Right lobe of liver (tissue), 6 donors: ENCODE data around the gene STRADA. TPM values are rescaled to one million over a fixed set of nuclear protein-coding genes. Genes with fewer than 3 reads are reported as not detected.

Experiments used
- ATAC-seq, 4 donors: fragments of 200-7000 bp; cut with Tn5 transposase; one replicate each; pipeline ENCODE4 v1.9.1; 2020; ENCODE audit warnings: mild to moderate bottlenecking in 4 of 4, moderate library complexity in 4 of 4
- DNase-seq, 3 donors: peaks; one replicate each; pipeline ENCODE4 v3.0.0-alpha.2; 2020
- H3K27ac ChIP-seq, 3 donors: fragments of 200-600 bp; one replicate each; pipeline ENCODE4 v1.8.0; 2022
- H3K27me3 ChIP-seq, 2 donors: fragments of 200-600 bp; one replicate each; pipeline ENCODE4 v1.8.0; 2022
- H3K36me3 ChIP-seq, 4 donors: fragments of 200-600 bp; sonication (generic) in 1 of 4; one replicate each; pipeline versions ENCODE4 v1.5.1 to v1.8.0; 2017 to 2022; ENCODE audit warnings: control low read depth in 1 of 4
- H3K4me1 ChIP-seq, 4 donors: fragments of 200-600 bp; sonication (generic) in 1 of 4; one replicate each; pipeline versions ENCODE4 v1.5.1 to v1.8.0; 2017 to 2022; ENCODE audit warnings: control low read depth in 1 of 4
- H3K4me3 ChIP-seq, 3 donors: fragments of 200-600 bp; one replicate each; pipeline ENCODE4 v1.8.0; 2022
- H3K9me3 ChIP-seq, 4 donors: fragments of 200-600 bp; sonication (generic) in 1 of 4; one replicate each; pipeline versions ENCODE4 v1.5.1 to v1.8.0; 2017 to 2022; ENCODE audit warnings: control low read depth in 1 of 4
- POLR2A ChIP-seq: fragments of 450-650 bp; IDR thresholded peaks from one replicate; pipeline ENCODE4 v1.6.1; 2017; ENCODE audit warnings: antibody characterized with exemption, mild to moderate bottlenecking
- WGBS: methylation state at CpG from one replicate; pipeline ENCODE4 v1.1.6; 2018; ENCODE audit warnings: low coverage, low lambda C conversion rate; ENCODE audit not compliant: insufficient coverage; ENCODE audit errors: missing lambda C conversion rate; 5-methylcytosine and 5-hydroxymethylcytosine counted together
- intact Hi-C, 2 donors: fragments of 100-400 bp; cut with DNase I; formaldehyde crosslinking; loops; one replicate each; pipeline versions ENCODE4 v1.11.2 to v1.14.1; 2022
- total RNA-seq, 6 experiments: library from RNA; depleted of rRNA in 2 of 6; stranded (reverse); fragments of >200 nt in 2 of 6; fragmentation: NEBNext Ultra II Directional in 3 of 6; extraction: Animal tissue kit (Norgen Biotek cat#: 25700) in 3 of 6; gene quantifications; one replicate each; pipeline versions ENCODE4 v1.1.0 to v1.2.4, GENCODE V29; 2016 to 2023
- TF ChIP-seq, protein P1 (sequence below), 4 donors: fragments of 200-600 bp in 3 of 4; fragments of 450-650 bp in 1 of 4; IDR thresholded peaks; one replicate each; pipeline versions ENCODE4 v1.5.1 to v1.8.0; 2016 to 2022; ENCODE audit warnings: antibody characterized with exemption in 4 of 4, mild to moderate bottlenecking in 2 of 4
- donor health status: DM: no; HTN: yes; CAD: no.
- donor health status: DM: no; HTN: no; CAD: no.
- donor health status: DM: no; HTN: no; CAD: no.
- donor health status: DM: no; HTN: yes; CAD: no.
- donor health status: DM: no; HTN: yes; CAD: no.

STRADA gene
- total RNA-seq, 6 experiments from 2014 or later: 8.4 to 15.1 (median 13.0) TPM

DNA sequence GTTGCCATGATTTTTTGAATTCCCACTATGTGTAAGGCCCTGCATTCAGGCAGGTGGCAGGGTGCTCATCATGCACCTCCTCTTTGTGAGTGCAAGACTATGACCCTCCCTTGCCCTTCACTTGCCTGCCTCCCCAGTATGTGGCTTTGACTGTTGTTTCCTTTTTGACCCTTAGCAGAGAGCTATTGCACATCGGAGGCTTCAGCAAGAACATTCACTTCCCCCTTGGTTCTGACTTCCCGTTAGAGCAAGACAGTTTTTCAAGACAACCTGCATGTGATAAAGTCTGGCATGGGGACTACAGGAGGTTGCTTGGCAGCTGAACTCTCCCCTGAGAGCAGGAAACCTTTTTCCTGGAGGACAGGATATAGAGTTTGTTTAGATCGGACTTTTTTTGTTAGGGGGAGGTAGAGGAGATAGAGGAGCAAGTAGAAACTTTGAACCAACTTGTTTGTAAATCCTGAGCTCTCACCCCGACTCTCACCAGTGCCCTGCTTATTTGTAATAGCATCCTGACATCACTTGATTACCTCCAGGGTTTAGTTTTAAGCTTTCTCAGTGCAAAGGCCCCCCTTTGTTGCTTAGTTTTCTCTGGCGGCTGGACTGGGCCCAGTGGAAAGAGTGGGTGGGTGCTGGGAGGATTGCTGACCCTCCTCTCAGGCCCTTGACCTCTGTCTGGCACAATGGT, 75.9 kb downstream of the STRADA start:
- Histone ChIP-seq H3K36me3 (peaks cover 0 to 41% (median 4%) of the 10 kb centered on the region in 4 donors), H3K4me3 (no peak overlapping the region), H3K9me3 (no peaks in the 10 kb centered on the region), H3K27ac (peak overlapping the region in 2 of 3 donors; percentile 5 to 29), H3K27me3 (no peaks in the 10 kb centered on the region), H3K4me1 (no peaks in the 10 kb centered on the region)
- TF ChIP-seq, protein P1, sequence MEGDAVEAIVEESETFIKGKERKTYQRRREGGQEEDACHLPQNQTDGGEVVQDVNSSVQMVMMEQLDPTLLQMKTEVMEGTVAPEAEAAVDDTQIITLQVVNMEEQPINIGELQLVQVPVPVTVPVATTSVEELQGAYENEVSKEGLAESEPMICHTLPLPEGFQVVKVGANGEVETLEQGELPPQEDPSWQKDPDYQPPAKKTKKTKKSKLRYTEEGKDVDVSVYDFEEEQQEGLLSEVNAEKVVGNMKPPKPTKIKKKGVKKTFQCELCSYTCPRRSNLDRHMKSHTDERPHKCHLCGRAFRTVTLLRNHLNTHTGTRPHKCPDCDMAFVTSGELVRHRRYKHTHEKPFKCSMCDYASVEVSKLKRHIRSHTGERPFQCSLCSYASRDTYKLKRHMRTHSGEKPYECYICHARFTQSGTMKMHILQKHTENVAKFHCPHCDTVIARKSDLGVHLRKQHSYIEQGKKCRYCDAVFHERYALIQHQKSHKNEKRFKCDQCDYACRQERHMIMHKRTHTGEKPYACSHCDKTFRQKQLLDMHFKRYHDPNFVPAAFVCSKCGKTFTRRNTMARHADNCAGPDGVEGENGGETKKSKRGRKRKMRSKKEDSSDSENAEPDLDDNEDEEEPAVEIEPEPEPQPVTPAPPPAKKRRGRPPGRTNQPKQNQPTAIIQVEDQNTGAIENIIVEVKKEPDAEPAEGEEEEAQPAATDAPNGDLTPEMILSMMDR (IDR thresholded peaks at IDR 0.05): no peak
- TF ChIP-seq POLR2A: no peak
- WGBS: 38% methylated on average over 5 of the region's 5 CpGs
- ATAC-seq (peak; percentile 66 to 89 (median 85)), DNase-seq (no peak)
- intact Hi-C loops: no loop called here

DNA sequence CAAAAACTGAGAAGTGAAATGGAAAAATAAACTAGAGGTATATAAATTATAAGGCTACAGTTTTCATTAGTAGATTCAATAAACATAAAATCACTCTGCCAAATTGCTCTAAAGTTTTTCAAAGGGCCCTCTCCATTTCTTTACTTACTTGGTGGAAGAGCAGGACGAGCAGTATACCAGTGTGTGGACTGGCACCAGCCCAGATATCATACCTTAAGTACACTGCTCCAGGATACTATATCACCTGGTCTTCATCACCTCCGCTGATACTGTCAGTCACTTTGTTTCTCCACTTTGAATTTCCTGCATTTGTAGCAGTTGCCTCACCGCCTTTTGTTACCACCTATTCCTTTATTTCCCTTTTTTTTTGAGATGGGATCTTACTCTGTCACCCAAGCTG, 81.7 kb downstream of the STRADA start:
- ATAC-seq (no peak), DNase-seq (no peak)
- no peak for TF ChIP-seq POLR2A
- TF ChIP-seq, protein P1 (IDR thresholded peaks at IDR 0.05): no peak
- Histone ChIP-seq H3K9me3 (no peaks in the 10 kb centered on the region), H3K4me1 (no peaks in the 10 kb centered on the region), H3K4me3 (no peak overlapping the region), H3K27me3 (no peaks in the 10 kb centered on the region), H3K36me3 (peaks cover 0 to 37% (median 4%) of the 10 kb centered on the region in 4 donors), H3K27ac (no peak overlapping the region)
- intact Hi-C loops: no loop called here
- WGBS: 89% methylated on average over 3 of the region's 3 CpGs

DNA sequence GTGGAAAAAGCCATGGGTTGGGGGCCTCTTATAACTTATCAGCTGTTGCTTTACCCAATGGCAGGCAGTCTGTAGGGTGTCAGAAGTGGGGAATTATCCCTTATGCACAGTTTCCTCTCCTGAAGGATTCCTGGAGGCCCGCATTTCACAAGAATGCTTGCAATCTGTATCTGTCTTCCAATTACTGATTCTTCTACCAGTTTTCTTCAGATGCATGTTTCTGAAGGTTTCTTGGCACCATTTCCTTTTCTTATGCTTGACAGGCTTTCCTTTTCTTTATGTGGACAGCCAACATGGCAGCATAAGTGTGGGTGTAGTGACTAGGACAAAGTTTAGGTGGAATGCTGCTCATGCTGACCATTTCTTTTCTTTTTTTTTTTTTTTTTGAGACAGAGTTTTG, 83.2 kb downstream of the STRADA start:
- H3K27me3 ChIP-seq: no peaks in the 10 kb centered on the region
- no peak overlapping the region for H3K27ac ChIP-seq
- H3K9me3 ChIP-seq: no peaks in the 10 kb centered on the region
- intact Hi-C loops: no loop called here
- no peak for TF ChIP-seq POLR2A
- TF ChIP-seq, protein P1 (IDR thresholded peaks at IDR 0.05): no peak
- 100% methylated on average over 1 of the region's 1 CpG for WGBS
- ATAC-seq (no peak), DNase-seq (no peak)
- peaks cover 0 to 48% (median 5%) of the 10 kb centered on the region in 4 donors for H3K36me3 ChIP-seq
- no peaks in the 10 kb centered on the region for H3K4me1 ChIP-seq
- no peak overlapping the region for H3K4me3 ChIP-seq

DNA sequence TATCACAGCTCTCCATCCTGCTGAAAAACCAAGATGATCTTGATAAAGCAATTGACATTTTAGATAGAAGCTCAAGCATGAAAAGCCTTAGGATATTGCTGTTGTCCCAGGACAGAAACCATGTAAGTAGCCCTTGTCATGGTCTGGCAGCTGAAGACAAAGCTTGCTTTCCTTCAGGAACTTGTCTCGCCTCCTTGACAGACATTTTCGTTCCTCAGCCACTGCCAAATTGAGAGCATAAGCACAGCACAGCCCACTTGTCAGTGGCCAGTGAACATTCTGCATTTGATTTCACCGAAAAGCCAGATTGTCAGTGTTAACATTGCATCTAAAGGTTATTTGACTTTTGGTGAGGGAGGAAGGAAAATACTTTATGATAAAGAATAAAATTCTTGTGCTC, 83.8 kb downstream of the STRADA start:
- no peaks in the 10 kb centered on the region for H3K27me3 ChIP-seq
- TF ChIP-seq, protein P1 (IDR thresholded peaks at IDR 0.05): no peak
- TF ChIP-seq POLR2A: no peak
- H3K9me3 ChIP-seq: no peaks in the 10 kb centered on the region
- intact Hi-C loops: no loop called here
- H3K36me3 ChIP-seq: peaks cover 0 to 48% (median 7%) of the 10 kb centered on the region in 4 donors
- ATAC-seq (no peak), DNase-seq (no peak)
- 86% methylated on average over 2 of the region's 3 CpGs for WGBS
- H3K27ac ChIP-seq: no peak overlapping the region
- H3K4me1 ChIP-seq: no peaks in the 10 kb centered on the region
- no peak overlapping the region for H3K4me3 ChIP-seq
